Activated CD4-positive, CD25-positive, alpha-beta regulatory T cell (primary cell): ENCODE measurements around the gene LRRC8D.

Experiments used
- DNase-seq, 4 experiments: peaks; one replicate each; lab custom pipeline; 2025; lab: John Stamatoyannopoulos, UW

LRRC8D gene

DNA sequence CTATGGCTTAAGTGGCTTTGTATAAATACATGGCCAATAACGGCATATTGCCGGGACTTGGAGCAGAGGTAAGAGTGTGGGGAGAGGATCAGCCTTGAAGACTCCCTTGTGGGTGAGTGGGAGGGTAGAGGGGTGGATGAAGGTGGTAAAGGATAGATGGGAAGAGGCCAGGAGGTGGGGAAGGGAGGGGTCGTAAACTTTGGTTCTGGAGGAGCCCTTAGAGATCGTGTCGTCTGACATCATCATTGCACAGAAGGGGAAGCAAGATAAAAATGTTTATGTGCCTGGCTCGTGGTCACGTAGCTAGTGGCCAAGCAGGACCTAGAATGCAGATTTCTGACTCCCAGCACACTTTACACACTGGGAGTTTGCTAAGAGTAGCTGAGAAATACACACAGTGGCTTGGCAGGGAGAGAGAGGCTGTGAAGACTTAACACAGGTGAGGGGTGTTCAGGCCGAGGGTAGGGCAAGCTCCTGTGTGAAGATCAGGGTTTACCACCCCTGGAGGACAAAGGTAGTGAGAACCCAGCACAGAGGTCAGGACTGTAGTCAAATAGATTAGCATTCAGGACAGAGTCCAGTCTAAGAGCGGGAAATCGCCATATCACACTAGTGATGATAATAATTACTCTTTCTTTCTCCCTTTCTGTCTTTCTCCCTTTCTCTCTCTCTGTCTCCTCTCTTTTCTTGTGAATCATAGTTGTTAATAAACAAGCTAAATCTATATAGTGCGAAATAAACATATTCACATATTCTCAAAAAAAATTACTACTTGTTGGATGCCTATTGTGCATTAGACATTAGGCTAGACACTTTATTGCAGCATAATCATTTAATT, 75.5 kb downstream of the LRRC8D start:
- DNase-seq: no peak

DNA sequence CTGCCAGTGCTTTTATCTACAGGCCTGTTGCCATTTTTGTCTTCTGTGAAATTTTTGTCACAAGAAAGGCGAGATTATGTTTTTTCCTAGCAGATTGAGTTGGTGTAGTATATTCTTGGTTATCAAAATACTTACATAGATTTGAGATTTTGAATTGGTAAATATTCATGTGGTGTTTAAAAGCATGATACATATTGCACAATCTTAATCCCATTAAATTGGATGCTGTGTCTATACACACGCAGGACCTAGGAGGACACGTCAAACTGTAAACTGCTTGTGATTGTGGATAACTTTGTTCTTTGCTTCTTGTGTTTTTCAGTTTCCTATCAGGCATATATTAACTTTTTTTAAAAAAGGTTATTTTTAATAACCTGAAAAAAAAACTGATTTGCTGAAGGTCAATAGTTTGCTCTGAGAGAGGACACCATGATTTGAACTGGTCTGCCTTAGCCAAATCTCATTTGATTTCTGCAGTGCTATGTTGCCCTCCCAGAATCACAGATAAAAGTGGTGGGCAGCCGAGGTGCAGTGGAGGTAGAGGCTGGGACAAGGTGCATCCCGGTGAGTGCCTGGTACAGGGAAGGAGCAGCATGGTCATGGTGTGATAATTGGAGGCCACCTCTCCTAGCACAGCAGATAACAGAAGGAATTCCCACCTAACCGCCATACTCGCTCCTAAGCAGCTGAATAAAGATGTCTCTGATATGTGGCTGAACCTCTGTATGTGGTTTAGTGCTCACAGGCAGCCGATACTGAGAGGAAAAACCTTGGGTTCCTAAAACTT, 76.7 kb downstream of the LRRC8D start:
- no peak for DNase-seq

DNA sequence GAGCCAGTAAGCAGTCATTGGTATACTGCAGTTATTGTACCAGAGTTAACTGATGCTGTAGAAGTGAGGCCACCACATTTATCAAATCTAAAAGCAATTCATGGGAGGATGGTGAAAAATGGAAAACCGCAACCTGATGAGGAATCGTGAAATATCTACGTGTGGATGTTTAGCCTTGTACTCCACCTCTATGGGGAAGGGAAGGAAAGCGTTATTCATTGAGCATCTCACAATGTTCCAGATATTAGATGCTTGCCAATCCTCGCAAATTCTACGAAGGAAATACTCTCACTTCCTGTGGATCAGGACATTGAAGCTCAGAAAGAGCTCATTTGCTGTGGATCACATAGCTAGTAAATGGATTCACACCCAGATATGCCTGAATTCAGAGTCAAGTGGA, 77.3 kb downstream of the LRRC8D start:
- no peak for DNase-seq

DNA sequence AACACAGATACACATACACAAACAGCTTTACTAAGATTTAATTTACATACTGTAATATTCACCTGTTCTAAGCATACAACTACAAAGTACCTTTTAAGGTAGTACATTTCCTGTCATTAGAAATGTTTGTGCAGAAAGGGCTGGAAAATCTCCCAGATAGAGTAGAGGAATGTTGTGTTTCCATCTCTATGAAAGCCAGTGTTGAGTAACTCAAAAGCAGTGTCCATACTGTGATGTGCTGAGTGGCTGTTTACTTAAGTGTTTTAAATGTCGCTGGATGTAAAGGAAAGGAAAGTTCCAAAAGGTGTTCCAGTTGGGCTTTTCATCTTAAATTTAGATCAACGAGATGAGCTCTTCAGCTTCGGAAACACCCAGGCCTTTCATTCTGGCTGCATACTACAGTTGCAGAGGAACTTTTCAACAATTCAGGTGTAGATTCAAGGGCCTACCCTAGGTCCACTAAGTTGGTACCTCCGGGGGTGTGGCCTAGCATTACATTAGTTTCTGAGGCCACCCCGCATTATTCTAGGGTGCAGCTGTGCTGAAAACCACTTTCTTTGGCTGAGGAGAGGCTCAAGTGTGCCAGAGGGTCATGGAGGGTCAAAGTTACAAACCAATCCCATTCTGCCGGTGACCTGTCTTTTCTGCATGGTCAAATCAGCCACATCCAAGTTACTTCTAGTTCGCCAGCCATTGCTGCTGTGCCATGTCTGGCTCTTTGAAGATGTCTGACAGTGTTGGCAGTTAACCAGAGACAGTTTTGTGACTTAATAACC, 78.1 kb downstream of the LRRC8D start:
- no peak for DNase-seq

DNA sequence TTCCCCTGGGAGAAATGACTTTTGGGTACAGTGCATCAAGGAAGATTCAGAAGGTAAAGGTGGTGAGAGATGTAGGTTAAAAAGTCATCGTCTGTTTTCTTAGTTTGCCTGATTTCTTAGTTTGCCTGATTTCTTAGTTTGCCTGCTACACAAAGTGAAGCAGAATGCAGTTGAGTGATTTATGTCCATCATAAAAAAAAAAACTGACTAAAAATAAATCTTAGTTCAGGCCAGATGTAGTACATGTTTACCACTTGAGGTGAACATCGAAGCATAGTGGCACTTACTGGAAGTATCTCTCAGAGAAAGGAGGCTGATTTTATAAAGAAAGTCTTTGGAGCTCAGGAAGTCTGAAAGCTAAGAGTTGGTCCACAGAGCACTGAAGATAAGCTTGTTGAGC, 79.5 kb downstream of the LRRC8D start:
- no peak for DNase-seq

DNA sequence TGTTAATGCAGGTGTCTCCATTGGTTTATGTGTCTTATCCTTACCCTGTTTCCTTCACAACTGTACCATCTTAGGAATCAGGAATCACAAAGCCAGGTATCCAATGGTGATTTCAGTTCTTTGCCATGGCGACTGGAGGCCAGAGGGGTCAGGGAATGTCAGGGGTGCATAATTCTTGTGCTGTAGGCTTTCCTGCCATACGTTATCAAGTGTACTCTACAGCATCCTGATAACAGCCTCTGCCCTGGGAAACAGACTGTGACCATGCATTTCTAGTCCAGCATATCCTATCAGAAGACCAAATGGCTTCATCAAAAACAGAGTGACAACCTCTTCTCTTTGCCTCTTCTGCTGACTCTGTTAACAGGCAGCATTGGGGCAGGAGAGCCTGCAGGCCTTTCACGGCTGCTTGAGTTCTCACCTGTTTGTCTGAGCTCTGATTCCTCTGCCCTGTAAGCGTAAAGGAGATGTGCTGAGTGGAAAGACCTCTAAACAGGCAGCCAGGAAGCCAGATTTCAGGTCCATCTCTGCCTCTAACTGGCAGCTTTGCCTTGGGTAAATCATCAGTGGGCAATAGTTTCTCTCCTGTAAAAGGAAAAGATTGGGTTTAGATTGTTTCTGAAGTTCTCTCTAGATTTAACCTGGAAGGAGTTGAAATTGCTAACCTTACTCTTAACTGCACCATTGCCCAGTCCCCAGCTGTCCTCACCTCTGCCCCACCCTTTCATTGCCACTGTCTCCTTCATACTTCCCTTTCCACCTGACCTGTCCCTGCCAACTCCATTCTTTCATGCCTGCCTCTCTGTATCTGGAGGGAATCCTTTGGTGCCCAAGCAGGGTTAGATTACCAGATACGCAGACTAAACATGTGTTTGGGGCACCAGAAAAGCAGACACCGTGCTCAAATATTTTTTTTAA, 80.2 kb downstream of the LRRC8D start:
- DNase-seq: no peak

DNA sequence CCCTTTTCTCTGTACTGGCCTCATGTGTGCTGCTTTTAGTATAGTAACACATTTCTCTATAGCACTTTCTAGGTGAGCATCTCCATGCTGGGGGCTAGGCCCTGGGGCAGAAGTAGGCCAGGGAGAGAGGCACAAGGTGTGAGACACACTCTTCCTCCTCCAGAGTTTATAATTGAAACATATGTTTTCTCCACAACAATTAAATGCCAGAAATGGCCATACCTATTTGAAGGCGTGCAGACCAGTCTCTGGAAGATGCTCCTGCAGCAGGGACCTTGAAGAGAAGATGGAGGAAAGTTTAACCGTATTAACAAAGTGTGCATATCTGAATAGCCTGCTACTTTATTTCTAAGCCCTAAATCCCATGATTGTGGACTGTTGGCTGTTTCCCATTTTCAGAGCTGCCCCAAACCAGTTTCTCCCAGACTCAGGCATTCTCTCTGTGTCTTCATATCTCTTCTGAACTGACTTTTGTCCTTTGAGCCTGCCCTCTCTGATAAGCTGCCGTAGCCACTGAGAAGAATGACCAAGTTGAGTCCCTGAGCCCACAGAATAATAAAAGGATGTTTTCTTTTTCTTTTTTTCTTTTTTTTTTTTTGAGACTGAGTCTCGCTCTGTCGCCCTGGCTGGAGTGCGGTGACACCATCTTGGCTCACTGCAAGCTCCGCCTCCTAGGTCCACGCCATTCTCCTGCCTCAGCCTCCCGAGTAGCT, 81.3 kb downstream of the LRRC8D start:
- DNase-seq: no peak

DNA sequence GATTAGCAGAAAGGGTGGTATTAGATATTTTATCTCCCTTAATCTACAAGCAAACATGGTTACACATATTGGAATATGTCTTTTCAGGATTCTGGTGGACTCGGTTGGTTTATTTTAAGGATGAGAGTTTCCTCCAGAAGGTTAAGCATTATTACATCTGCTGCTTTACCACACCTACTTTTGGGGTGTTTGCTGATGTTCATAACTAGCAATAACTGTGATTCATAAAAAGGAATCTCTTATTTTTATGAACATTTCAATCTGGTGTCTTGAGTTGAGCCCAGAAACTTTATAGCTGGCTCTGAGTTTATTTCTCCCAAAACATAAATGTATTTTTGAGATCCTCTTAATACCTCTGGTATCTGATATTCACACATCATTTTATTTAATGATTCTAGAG, 82.7 kb downstream of the LRRC8D start:
- no peak for DNase-seq

DNA sequence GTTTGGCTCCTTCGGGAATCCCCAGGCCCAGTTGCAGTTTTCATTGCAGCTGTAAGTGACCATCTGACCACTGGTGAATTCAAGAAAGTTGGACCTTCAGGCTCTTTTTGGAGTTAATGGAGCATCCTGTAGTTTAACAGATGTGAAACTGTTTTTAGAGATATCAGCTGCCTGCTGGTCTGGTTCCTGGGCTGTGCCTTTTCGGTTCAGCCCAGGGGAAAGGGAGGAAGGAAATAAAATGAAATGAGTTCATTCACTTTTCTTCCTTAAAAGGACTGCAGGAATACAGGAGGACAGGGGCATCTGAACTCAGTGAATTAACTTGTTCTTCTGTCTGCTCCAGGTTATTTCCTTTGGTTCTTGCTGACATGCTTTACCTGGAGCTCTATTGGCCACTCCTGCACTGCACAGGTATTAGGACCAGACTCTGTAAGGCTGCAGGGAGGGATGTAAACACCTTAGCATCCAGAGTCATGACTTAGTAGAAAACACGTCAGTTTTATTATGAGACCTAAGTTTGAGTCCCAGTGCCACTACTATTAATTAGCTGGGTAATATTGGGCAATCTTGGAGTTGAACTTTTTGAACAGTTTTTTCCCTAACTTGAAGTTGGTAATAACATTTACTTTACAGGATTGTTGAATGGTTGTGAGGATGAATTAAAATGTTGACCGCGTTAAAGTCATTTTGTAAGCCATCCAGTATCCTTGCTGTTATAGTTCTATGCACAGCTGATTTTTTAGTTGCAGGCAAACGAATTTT, 83.6 kb downstream of the LRRC8D start:
- DNase-seq: no peak

DNA sequence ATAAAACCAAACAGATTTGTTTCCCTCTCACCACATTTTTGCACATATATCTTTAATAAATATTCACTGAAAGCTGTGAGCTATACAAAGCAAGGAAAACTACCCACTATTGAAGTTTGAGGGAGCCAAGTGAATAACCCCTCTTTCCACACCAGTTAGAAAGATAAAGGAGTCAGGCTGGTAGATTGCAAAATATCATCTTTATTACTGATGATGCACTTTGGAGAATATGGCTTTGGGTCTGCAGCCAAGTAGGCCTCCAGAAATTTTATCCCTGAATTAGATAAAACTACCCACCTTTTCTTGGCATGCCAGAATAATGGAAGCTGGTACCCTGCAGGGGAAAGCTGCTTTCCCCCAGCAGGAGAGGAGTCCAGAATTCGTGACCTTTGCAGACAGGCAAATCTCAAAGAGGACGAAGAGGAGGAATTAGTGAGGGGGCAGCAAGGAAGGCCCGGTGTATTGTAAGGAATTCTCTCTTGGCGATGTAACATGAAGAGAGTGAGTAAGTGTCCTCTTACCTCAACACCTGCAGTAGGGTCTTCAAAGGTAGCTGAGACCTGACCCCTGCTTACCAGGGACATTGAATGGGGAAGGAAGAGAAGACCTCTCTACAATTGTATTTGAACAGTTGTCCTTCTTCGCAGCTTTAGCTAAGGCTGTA, 84.7 kb downstream of the LRRC8D start:
- no peak for DNase-seq

DNA sequence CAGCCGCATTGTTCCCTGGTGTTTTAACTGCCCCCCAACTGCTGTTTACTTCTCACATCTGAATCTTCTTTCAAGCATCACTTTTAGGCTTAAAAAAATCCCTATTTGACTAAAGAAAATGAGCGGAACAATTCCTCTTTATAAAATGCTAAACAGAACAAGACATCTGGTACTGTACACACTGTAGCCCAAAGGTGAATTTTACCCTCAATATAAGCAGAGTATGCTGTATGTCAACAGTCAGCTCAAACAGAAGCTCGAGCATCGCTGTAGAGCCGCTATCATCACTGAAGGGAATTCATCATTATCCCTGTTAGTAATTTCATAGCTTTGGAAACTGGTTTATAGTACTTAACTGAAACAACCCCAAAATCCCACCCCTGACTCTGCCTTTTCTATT, 85.3 kb downstream of the LRRC8D start:
- no peak for DNase-seq

DNA sequence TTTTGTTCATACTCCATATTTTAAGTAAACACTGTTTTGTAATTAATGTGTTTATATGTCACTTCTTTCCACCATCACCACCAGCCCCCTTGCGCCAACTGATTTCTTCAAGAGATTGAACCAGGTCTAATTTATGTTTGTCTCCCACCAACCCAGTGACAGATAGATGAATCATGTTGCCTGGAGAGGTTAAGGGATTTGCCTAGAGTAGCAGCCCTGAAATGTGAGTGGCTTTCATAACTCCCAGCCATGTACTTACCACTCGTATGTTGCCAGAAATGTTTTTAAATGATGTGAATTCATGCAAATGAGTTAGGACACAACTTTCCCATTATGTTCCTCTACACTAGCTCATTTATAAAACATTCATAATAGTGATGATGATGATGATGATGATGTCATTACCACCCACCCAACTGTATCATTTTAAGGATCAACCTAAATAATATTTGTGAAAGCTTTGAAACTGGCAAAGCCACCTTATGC, 86.9 kb downstream of the LRRC8D start:
- no peak for DNase-seq

DNA sequence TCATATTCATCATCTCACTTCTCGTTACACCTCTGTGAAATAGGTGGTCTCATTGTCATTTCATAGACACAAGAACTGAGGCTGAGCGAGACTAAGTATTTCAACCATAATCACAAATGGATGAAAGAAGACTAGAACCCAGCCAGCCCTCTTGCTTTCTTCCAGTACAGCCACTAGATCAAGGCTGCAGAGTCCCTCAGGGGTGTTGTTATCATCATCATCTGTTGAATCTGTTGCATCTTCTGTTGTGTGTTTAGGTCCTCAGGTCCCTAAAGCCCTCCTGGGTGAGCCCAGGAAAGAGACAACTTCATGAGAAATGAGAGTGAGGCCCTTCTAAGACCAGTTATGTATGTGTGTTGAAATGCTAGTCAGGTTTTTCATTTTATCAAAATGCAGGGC, 87.4 kb downstream of the LRRC8D start:
- no peak for DNase-seq

DNA sequence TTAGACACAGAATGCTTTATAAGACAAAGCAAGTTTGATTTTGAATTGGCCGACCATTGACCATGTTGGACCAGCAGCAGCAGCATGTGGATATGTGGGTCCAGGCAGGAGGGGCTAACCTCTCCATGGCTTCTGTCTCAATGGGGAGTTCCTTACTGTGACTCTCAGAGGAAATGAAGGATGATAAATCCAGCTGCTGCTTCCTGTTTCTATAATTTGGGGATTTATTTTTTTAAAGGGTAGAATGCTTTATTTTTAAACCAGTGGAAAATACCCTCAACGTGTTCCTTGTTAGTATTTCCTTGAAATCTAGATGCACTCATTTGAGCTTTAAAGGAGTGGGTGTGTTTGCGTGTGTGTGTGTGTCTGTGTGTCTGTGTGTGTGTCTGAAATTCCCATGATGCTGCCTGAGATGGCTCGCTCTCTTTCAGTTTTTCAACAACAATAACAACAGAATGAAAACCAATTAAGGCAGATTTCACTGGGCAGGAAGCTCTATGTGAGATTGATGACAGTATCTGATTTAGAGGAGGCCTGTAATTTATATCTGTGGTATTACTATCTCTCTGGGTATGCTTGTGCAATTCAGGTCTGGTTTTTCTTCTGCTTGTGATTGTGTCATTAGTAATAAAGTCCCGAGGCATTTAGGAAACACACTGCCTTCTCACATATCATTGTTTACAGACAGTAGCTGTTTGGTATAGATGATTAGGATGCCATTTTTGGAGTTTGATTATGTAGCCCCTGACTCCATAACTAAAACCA, 88.0 kb downstream of the LRRC8D start:
- no peak for DNase-seq

DNA sequence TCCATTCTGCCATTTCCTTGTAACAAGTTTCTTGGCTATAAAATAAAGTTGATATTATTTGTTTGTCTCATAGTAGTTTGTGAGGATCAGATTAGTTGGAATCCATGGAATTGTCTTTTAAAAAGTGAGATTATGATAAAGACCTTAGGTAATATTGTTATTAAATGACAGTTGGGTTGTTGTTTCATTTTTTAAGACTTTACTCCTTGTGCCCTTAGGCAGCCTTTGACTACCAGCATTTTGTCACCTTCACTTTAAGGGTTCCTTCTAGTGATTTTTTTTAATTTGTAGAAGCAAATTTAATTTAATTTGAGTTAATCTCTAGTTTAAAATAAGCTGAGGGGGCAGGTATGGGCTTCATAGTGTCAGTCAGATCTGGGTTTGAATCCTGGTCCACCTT, 89.4 kb downstream of the LRRC8D start:
- no peak for DNase-seq

DNA sequence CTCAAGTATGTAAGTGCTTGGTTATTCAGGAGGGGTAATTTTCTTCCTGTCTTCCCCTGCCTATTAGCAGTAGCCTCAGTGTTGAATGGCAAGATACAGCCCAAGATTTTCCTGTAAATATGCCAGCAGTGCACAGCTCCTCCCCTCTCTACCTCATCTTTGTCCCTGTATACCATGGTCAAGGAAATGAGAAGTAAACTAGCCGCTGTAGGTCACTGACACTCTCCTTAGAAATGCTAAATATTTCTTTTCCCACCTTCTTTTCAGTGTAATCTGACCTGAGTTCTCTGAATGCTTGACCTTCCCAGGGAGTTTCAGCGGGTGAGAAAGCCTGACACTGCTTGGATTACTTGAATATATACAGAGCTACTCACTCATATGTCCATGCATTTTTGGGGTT, 89.9 kb downstream of the LRRC8D start:
- DNase-seq: no peak

DNA sequence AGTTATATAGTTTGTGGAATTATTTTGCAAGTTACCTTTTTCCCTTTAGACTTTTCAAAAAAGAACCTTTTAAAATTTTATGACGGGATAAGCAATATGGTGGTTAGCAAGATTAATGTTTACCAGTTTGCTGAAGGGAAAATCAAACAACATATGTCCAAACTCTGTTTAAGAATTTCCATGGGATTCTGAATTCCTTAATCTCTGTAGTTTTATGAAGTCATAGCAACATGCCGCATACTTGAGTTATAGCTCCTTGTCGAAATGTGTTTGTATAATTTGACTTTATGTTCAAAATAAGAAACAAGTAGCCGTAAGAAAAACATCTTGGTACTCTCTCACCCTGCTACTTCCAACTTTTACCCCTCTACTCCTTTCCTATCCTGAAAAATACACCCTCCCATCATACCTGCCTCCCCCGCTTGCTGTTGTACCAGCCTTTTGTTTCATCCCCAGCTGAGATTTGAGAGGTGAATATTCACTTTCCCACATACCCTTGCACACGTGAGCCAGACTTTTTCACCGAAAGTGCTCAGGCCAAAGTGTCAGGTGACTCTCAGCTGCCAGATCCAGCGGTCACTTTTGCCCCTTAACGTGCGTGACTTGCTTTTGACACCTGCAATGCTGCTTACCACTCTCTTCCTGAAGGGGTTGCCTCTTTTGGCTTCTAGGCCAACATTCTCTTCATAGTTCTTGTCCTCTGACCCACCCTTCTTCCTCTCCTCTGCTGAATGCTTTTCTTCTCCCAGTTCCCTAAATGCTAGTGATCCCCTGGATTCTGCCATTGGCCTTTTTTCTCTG, 90.6 kb downstream of the LRRC8D start:
- DNase-seq: no peak

DNA sequence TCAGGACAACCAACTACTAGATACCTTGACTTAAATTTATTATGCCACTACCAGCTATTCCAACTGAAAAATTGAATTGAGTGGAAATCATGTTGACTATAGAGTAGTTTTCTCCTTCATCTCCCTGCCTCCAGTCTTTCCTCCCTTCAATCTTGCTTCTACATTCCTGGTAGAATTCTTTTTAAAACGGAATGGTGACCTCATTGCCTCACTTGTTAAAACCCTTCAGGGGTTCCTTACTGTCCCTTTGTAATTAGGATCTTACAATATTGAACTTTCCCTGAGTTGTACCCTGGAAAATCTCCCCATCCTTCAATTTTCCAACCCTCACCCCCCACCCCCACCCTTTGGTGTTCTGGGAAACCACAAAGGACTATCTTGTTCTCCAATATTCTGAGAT, 91.2 kb downstream of the LRRC8D start:
- DNase-seq: no peak
